H1 (cell line): ENCODE results near the gene MGST2. TPM values are rescaled to one million over a fixed set of nuclear protein-coding genes. Genes with fewer than 3 reads are reported as not detected.

Experiments
- CTCF ChIA-PET: fragments of 300-600 bp; sonication (Branson Sonifier 250); formaldehyde crosslinking; loops from one replicate; lab custom pipeline; 2021; ENCODE audit not compliant: partially characterized antibody; lab: Charles Lee
- POLR2A ChIA-PET: fragments of 300-600 bp; sonication (Branson Sonifier 250); formaldehyde crosslinking; loops from one replicate; lab custom pipeline; 2021; ENCODE audit warnings: inconsistent platforms; ENCODE audit not compliant: partially characterized antibody; lab: Charles Lee
- DNase-seq, 2 experiments: peaks; one replicate each; pipeline versions ENCODE4 v3.0.0 to v3.0.0-alpha.2; 2010 to 2022; ENCODE audit warnings: low spot score in 2 of 2, low read depth in 1 of 2, mixed read lengths in 1 of 2
- FAIRE-seq: peaks from 2 replicates; lab custom pipeline; 2011; peaks lifted over from hg19 to GRCh38; lab: Jason Lieb, UNC
- H2AFZ ChIP-seq: 2 replicates; pipeline ENCODE4 v1.8.1; 2012; ENCODE audit warnings: low read length, inconsistent platforms
- H2AK5ac ChIP-seq: 2 replicates; pipeline ENCODE4 v1.6.1; 2013; ENCODE audit warnings: low read depth, low read length
- H2BK120ac ChIP-seq: replicated peaks from 2 replicates; pipeline ENCODE3; 2013; ENCODE audit warnings: low read depth, low read length, inconsistent platforms
- H2BK12ac ChIP-seq: 2 replicates; pipeline ENCODE4 v1.6.1; 2013; ENCODE audit warnings: low read depth, low read length
- H2BK15ac ChIP-seq: 2 replicates; pipeline ENCODE4 v1.6.1; 2013; ENCODE audit warnings: low read length
- H2BK20ac ChIP-seq: 2 replicates; pipeline ENCODE4 v1.6.1; 2013; ENCODE audit warnings: low read length
- H2BK5ac ChIP-seq: 2 replicates; pipeline ENCODE4 v1.6.1; 2013; ENCODE audit warnings: low read depth, low read length
- H3K14ac ChIP-seq: 2 replicates; pipeline ENCODE4 v1.6.1; 2013; ENCODE audit warnings: inconsistent platforms; ENCODE audit not compliant: insufficient read length
- H3K18ac ChIP-seq: 2 replicates; pipeline ENCODE4 v1.6.1; 2013; ENCODE audit warnings: low read length; ENCODE audit errors: extremely low read depth
- H3K23ac ChIP-seq: 2 replicates; pipeline ENCODE4 v1.6.1; 2013; ENCODE audit warnings: inconsistent platforms; ENCODE audit not compliant: insufficient read length
- H3K23me2 ChIP-seq: 2 replicates; pipeline ENCODE4 v1.6.1; 2013; ENCODE audit warnings: low read depth, low read length
- H3K27ac ChIP-seq: 2 replicates; pipeline ENCODE4 v1.6.1; 2011; ENCODE audit warnings: low read depth, low read length, inconsistent platforms
- H3K27me3 ChIP-seq, 4 experiments: replicated peaks in 1 of 4; 1 replicate in 1 of 4; 2 replicates in 3 of 4; pipeline versions ENCODE4 v1.6.1 to v1.8.1; 2011 to 2013; ENCODE audit warnings: low read length in 3 of 4, mild to moderate bottlenecking in 3 of 4, inconsistent platforms in 2 of 4, mixed read lengths in 2 of 4, moderate library complexity in 1 of 4; ENCODE audit not compliant: control insufficient read depth in 3 of 4, insufficient read depth in 3 of 4; ENCODE audit errors: extremely low read depth in 1 of 4
- H3K36me3 ChIP-seq, 4 experiments: 2 replicates each; pipeline versions ENCODE4 v1.6.1 to v1.8.1; 2011 to 2013; ENCODE audit warnings: mild to moderate bottlenecking in 4 of 4, low read length in 3 of 4, moderate library complexity in 2 of 4, control low read depth in 1 of 4, inconsistent platforms in 1 of 4; ENCODE audit not compliant: insufficient read depth in 4 of 4, control insufficient read depth in 2 of 4
- H3K4ac ChIP-seq: replicated peaks from 2 replicates; pipeline ENCODE3; 2013; ENCODE audit warnings: low read length, low read depth, mixed read lengths, inconsistent platforms; ENCODE audit not compliant: insufficient read length
- H3K4me1 ChIP-seq, 4 experiments: replicated peaks in 1 of 4; 1 replicate in 1 of 4; 2 replicates in 3 of 4; pipeline versions ENCODE4 v1.6.1 to v1.8.1; 2011 to 2013; ENCODE audit warnings: low read length in 3 of 4, inconsistent platforms in 2 of 4, mixed read lengths in 1 of 4; ENCODE audit not compliant: insufficient read depth in 4 of 4, control insufficient read depth in 3 of 4
- H3K4me2 ChIP-seq, 2 experiments: 2 replicates each; pipeline versions ENCODE4 v1.6.1 to v1.8.1; 2011 to 2013; ENCODE audit warnings: low read depth in 2 of 2, low read length in 2 of 2, control low read depth in 1 of 2, inconsistent platforms in 1 of 2, mild to moderate bottlenecking in 1 of 2; ENCODE audit not compliant: insufficient read depth in 1 of 2
- H3K4me3 ChIP-seq, 4 experiments: fragments of 200-600, 300-600 bp in 1 of 4; sonication (generic), shearing (Covaris generic), sonication (Bioruptor Twin) in 1 of 4; 2 replicates each; pipeline versions ENCODE4 v1.5.1 to v1.8.1; 2011 to 2016; ENCODE audit warnings: low read length in 4 of 4, low read depth in 3 of 4, control low read depth in 2 of 4, inconsistent platforms in 2 of 4, mild to moderate bottlenecking in 2 of 4, mixed read lengths in 1 of 4, moderate library complexity in 1 of 4; ENCODE audit not compliant: insufficient read depth in 2 of 4; ENCODE audit errors: extremely low read depth in 1 of 4
- H3K56ac ChIP-seq: replicated peaks from 2 replicates; pipeline ENCODE3; 2013; ENCODE audit warnings: low read depth, mild to moderate bottlenecking, mixed read lengths, low read length, inconsistent platforms; ENCODE audit not compliant: insufficient read length
- H3K79me1 ChIP-seq: 2 replicates; pipeline ENCODE4 v1.6.1; 2013; ENCODE audit warnings: low read depth, low read length, control low read depth
- H3K79me2 ChIP-seq, 2 experiments: 2 replicates each; pipeline versions ENCODE4 v1.6.1 to v1.8.1; 2012 to 2013; ENCODE audit warnings: low read length in 2 of 2, mild to moderate bottlenecking in 2 of 2, inconsistent platforms in 1 of 2; ENCODE audit not compliant: insufficient read depth in 2 of 2, control insufficient read depth in 1 of 2
- H3K9ac ChIP-seq, 4 experiments: replicated peaks in 1 of 4; 1 replicate in 1 of 4; 2 replicates in 3 of 4; pipeline versions ENCODE4 v1.6.1 to v1.8.1; 2011 to 2013; ENCODE audit warnings: low read depth in 3 of 4, low read length in 3 of 4, control low read depth in 2 of 4, mild to moderate bottlenecking in 2 of 4, moderate library complexity in 2 of 4, inconsistent platforms in 1 of 4; ENCODE audit errors: extremely low read depth in 1 of 4
- H3K9me3 ChIP-seq, 2 experiments: 2 replicates each; pipeline versions ENCODE4 v1.6.1 to v1.8.1; 2012 to 2013; ENCODE audit warnings: mild to moderate bottlenecking in 2 of 2, moderate library complexity in 2 of 2, control low read depth in 1 of 2, inconsistent platforms in 1 of 2, low read depth in 1 of 2, low read length in 1 of 2, mixed read lengths in 1 of 2; ENCODE audit not compliant: insufficient read depth in 2 of 2
- H4K20me1 ChIP-seq, 2 experiments: replicated peaks in 1 of 2; 2 replicates each; pipeline versions ENCODE3 to v1.8.1; 2011 to 2013; ENCODE audit warnings: inconsistent platforms in 2 of 2, low read length in 2 of 2, mild to moderate bottlenecking in 1 of 2; ENCODE audit not compliant: insufficient read depth in 2 of 2, control insufficient read depth in 1 of 2
- H4K5ac ChIP-seq: 2 replicates; pipeline ENCODE4 v1.6.1; 2013; ENCODE audit warnings: low read length, low read depth, mixed read lengths, inconsistent platforms; ENCODE audit not compliant: insufficient read length
- H4K8ac ChIP-seq: 2 replicates; pipeline ENCODE4 v1.8.0; 2013; ENCODE audit warnings: mild to moderate bottlenecking, moderate library complexity, low read length, inconsistent platforms; ENCODE audit not compliant: insufficient read depth; ENCODE audit errors: extremely low read depth
- H4K91ac ChIP-seq: replicated peaks from 2 replicates; pipeline ENCODE3; 2013; ENCODE audit warnings: low read length, mixed read lengths, inconsistent platforms; ENCODE audit not compliant: insufficient read length
- SIN3A ChIP-seq, 2 experiments: IDR thresholded peaks in 1 of 2; conservative IDR thresholded peaks in 1 of 2; 2 replicates each; pipeline ENCODE4 v1.6.1; 2011 to 2012; ENCODE audit warnings: low read length in 2 of 2, improper control_type of control experiment in 1 of 2, low read depth in 1 of 2, mild to moderate bottlenecking in 1 of 2
- WGBS, 2 experiments: shearing (Covaris generic) in 1 of 2; methylation state at CpG; one replicate each; pipeline versions ENCODE4 v1.1.6 to v1.1.7; 2013 to 2015; ENCODE audit warnings: low lambda C conversion rate in 2 of 2, mixed read lengths in 2 of 2, inconsistent platforms in 1 of 2, low coverage in 1 of 2, missing lambda C conversion rate in 1 of 2; ENCODE audit not compliant: insufficient replicate concordance in 2 of 2, insufficient coverage in 1 of 2, insufficient read length in 1 of 2; ENCODE audit errors: extremely low coverage in 1 of 2, missing lambda C conversion rate in 1 of 2; 5-methylcytosine and 5-hydroxymethylcytosine counted together
- polyA plus RNA-seq, 7 experiments: library from polyadenylated mRNA; depleted of rRNA in 3 of 7; stranded (reverse) in 5 of 7; unstranded in 2 of 7; fragments of >200 nt in 5 of 7; fragments of 200-250 nt in 2 of 7; gene quantifications; 1 replicate in 5 of 7; 2 replicates in 1 of 7; 4 replicates in 1 of 7; pipeline versions ENCODE4 v1.2.1 to v1.2.3, GENCODE V29; 2011 to 2013; ENCODE audit warnings: missing spikeins in 2 of 7, mixed read lengths in 2 of 7
- total RNA-seq: library from RNA; stranded (reverse); fragmentation: NEBNext Ultra II Directional; extraction: Animal tissue kit (Norgen Biotek cat#: 25700); gene quantifications from 2 replicates; pipeline ENCODE4 v1.2.1, GENCODE V29; 2021

Gene MGST2
- total and polyA plus RNA-seq, 2 of the 8 experiments (the other 6 are each of a cell fraction or from before 2014, with no cell fraction given), result 8.0 to 13.6 TPM

DNA sequence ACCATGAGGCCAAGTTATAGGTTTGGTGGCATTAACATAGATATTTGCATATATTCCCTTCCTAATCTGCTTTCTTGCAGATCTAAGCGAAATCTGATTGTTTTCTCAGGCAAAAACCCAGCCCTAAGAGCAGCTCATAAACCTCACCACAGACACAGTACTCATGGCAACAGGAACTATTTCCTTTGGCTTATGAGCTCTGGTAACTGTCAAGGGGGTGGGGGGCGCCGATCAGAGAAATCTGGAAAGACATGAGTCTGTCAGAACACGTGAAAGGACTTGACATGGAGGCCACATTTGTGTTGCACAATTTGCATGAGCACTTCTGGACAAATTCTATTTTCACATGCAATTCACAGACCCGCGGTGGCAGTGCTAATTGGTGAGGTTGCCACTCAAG, 83.7 kb downstream of the MGST2 start:
- H2BK20ac ChIP-seq, result no peak overlapping the region
- no peak overlapping the region for H3K27ac ChIP-seq
- H4K8ac ChIP-seq, result no peak overlapping the region
- 89% methylated on average over 6 of the region's 6 CpGs; no CpG with 5 or more reads in 1 of the 2 experiments for WGBS, 2 experiments
- no peaks in the 10 kb centered on the region for H4K20me1 ChIP-seq
- CTCF ChIA-PET, result interaction anchor here (0.6 to 3.6 kb wide), 12 partner anchors 10 to 254 kb away, joined by 3 to 23 read pairs (median 4); no protein-coding TSS in a partner anchor
- no peak overlapping the region for H3K14ac ChIP-seq
- FAIRE-seq (no peak), DNase-seq (no peak)
- POLR2A ChIA-PET, result interaction anchor here (1.2 kb wide), 1 partner anchor 9 kb away, joined by 4 read pairs; no protein-coding TSS in a partner anchor
- H3K23ac ChIP-seq, result no peak overlapping the region
- H3K4ac ChIP-seq, result no peak overlapping the region
- H3K27me3 ChIP-seq, result no peaks in the 10 kb centered on the region
- no peak overlapping the region for H2AK5ac ChIP-seq
- H2BK15ac ChIP-seq, result no peak overlapping the region
- no peaks in the 10 kb centered on the region for H3K79me2 ChIP-seq
- H3K4me3 ChIP-seq, result no peak overlapping the region
- no peak overlapping the region for H3K18ac ChIP-seq
- no peaks in the 10 kb centered on the region for H3K36me3 ChIP-seq
- no peak overlapping the region for H3K56ac ChIP-seq
- H4K5ac ChIP-seq, result no peak overlapping the region
- H3K9ac ChIP-seq, result no peak overlapping the region
- H3K4me1 ChIP-seq, result peaks cover 0 to 3% (median 1%) of the 10 kb centered on the region in 4 experiments; a peak in 2 of 7 replicates
- no peak overlapping the region for H2BK120ac ChIP-seq
- no peaks in the 10 kb centered on the region for H3K9me3 ChIP-seq
- H3K23me2 ChIP-seq, result no peaks in the 10 kb centered on the region; the same call in 1 of the 2 replicates
- H2BK12ac ChIP-seq, result no peak overlapping the region
- H4K91ac ChIP-seq, result no peak overlapping the region
- no peak for TF ChIP-seq SIN3A (conservative IDR thresholded peaks at IDR 0.05 in 1 of 2, IDR thresholded peaks at IDR 0.05 in 1 of 2; ENCODE audit: low read depth in 1 of 2, low read length in 2 of 2)
- TF ChIP-seq, all 59 proteins: peak for 0
- Histone ChIP-seq H2BK5ac (no peak overlapping the region), H3K4me2 (no peak overlapping the region), H3K79me1 (no peaks in the 10 kb centered on the region), H2AFZ (no peak overlapping the region)
